Astrocyte of the hippocampus (primary cell): Measurements from ENCODE around the gene SGK2.
"Not testable (repeated sequence)": the region's sequence is repeated elsewhere in the genome, so short reads cannot be mapped to it uniquely, and the experiment has no call there.

Experiments used
- DNase-seq: peaks from one replicate; pipeline ENCODE4 v3.0.0; 2011; ENCODE audit warnings: low read depth, low spot score

SGK2 gene

DNA sequence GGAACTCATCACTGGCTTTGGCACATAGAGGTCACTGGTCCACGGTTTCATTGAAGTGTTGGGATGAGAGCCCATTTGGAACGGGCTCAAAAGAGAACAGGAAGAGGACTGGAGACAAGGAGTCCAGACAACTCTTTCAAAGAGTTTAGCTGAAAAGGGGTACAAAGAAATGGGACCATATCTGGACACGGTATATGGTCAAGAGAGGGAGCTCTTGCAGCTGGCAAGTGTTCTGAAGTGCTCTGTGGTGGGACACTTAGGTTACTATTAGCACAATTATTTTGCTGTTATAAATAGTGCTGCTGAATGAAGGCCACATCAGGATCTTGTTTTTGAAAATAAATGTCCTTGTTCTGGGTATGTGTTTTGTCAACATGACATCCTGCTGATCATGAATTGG is 4.6 kb downstream of the SGK2 start:
- no peak for DNase-seq

DNA sequence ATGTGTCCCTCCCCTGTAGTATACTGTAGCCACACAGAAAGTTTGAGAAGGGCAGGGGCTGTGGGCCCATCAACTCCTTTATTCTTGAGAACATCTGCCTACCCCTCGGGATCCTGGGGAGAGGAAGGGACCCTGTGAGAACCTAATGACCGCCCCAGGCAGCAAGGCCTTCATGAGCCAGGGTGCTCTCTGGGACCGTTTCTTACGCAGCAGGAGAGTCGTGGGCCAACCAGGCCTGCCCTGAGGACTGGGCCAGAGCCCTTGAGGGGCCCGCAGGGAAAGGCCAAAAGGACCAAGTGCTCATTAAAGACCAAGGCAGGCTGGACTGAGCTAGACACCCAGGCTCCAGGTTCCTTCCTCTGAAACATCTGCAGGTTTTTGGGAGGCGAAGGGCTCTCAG is 5.2 kb downstream of the SGK2 start:
- DNase-seq = no peak

DNA sequence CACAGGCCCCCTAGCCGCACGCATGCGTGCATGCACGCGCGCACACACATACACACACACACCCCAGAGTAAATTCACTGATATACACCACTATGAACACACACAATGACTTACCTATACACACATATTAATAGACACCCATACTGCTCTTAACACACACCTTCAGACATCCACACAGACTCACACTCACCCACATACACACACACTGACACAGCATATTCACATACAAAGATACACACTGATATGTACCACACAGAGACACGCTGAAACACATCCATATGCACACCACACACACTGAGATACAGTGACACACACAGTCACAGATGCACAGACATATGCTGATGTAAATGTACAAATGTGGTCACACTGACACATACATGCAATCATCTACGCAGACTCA is 5.6 kb downstream of the SGK2 start:
- DNase-seq = no peak

DNA sequence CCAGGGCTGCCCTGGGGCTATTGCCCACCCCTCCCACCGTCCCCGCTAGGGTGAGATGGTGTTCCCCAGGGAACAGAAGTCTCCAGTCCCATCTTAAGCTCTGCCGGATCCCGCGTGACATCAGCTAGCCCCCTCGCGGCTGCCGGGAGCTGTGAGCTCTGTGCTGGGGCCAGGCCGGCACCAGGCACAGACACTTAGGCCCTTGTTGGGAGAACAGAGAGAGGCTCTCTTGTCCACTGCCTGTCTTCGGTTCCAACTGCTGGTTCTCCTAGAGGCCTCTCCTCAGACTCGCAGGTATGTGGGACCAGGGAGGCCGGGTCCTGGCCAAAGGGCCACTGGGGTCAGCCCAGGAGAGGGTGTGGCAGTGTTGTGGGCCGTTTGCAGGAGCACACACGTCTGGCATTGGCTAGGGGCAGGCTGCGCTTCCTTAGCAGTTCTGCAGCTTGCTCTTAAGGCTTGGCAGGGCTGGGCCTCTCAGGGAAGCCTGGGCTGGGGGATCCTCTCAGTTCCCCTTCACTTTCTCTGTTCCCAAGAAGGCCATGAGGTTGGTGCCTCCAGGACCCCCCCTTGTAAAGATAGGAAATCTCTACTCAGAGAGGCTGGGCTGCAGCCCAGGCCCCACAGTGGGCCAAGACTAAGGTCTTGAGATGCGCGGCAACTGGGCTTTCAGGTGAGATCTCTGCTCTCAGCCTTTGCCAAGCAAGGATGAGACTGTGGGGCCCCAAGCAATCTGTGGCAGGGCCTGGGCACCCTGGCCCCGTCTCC is 6.3 kb downstream of the SGK2 start:
- DNase-seq = no peak

DNA sequence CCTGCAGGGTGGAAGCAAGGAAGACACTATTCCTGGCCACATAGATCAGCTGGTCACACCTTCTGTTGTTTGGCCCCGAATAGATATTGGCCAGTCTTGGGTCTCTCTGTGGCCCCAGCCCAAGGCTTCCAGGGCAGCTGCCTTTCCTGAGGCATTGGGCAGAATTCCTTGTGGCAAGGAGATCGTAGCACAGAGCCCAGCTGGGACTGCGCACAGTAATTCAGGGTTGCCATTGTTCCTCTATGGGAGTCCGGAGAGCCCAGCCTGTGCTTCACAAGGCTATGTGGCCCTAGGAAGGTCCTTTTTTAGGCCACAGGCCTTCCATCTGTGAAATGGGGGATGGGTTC is 6.9 kb downstream of the SGK2 start:
- no peak for DNase-seq

DNA sequence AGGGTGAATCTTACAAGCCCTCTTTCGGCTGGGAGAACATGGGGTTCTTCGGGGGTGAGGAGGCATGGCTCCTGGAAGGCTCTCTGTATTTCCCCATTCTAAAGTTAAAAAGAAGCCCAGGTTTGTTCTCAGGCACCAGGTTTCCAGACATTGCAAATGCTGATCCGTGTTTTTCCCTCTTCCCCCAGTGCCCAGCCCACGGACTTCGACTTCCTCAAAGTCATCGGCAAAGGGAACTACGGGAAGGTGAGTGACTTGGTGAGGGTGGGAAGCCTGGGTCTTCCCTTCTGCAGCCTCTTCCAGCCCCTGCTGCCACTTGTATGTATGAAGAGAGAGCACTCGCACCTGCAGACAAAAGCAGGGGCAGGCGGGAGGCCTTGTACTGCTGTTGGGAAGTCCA is 8.7 kb downstream of the SGK2 start:
- DNase-seq = no peak

DNA sequence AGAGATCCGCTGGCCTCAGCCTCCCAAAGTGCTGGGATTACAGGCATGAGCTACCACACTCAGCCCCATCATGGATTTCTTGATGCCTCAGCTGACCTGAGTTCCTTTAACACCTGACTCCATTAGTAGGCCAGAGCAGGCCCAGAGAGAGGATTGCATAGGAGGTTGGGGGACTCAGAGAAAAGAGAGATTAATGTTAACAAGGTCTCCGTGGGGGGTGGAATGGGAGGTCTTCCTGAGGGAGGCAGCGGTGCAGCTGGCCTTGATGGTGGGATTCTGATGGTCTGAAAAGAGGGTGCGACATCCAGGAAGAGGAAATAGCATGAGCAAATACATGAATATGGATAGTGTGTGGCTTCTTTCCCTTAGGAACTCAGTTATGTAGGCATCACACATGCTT is 9.9 kb downstream of the SGK2 start:
- DNase-seq = no peak

DNA sequence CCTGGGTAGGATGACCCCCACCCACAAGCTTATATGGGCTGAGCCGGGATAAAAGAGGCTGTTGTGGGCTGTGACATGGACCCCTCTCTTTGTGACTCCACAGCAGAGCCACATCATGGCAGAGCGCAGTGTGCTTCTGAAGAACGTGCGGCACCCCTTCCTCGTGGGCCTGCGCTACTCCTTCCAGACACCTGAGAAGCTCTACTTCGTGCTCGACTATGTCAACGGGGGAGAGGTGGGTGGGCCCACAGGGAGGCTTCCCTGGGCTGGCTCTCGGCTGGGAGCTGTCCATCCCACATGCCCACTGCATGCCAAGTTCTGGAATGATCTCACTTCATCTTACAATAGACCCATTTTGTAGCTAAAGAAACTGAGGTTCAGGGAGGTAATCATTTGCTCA is 10.5 kb downstream of the SGK2 start:
- DNase-seq = no peak

DNA sequence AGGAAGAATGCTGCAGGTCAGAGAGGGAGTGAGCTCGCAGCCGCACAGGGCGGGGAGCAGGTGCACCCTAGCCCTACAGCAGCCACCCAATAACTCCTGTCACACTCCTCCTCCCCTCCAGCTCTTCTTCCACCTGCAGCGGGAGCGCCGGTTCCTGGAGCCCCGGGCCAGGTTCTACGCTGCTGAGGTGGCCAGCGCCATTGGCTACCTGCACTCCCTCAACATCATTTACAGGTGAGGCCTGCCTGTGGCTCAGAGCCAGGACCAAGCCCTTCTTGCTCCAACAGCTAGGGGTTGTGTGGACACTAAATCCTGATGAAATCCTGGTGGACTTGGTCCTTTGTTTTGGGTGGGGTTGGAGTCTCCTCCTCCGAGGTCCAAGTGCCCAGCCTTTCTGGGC is 11.7 kb downstream of the SGK2 start:
- no peak for DNase-seq

DNA sequence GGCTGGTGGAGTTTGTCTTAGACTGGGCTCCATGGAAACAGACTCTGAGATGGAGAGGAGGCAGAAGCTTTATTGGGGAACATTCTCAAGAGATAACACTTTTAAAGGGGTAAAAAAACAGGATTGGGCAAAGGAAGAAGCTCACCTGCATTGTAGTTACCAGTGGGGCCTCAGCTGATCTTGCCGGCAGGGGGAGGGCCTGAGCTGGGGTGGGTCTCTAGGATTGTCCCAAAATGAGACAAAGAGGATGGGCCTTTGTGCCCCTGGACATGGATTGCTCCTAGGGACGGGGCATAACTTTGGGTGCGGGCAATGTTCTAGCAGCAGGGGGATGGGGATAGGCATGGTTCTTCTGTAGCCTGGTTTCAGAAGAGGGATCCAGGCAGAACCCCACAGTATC is 12.5 kb downstream of the SGK2 start:
- DNase-seq = no peak

DNA sequence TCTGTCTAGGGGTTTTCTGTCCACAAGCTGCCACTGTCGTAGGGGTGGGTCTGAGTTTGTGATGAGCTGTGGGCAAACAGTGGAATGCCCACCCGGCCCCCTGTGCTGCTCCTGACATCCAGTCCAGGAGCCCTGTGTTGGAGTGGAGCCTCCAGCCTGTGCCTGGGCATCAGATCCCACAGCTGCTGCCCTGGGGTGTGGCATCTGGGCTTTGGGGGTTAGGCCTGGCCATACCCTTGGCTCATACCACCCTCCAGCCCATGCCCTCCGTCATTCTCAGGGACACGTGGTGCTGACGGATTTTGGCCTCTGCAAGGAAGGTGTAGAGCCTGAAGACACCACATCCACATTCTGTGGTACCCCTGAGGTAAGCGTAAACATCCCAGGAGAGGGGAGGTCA is 12.9 kb downstream of the SGK2 start:
- no peak for DNase-seq

DNA sequence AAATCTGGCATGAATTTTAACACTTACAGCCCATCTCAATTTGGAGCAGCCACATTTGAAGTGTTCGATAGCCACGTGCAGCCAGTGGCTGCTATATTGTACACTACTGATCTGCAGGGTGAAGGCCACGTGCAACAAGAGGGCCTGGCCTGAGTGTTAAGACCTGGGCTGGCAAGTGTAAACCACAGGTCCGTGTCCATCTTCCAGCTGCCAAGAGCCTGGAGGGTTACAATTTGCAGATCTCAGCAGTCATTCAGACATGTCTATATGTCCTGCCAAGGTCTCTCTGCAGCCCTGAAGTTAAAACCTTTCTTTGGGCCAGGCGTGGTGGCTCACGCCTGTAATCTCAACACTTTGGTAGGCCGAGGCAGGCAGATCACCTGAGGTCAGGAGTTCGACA is 14.1 kb downstream of the SGK2 start:
- DNase-seq = no peak

DNA sequence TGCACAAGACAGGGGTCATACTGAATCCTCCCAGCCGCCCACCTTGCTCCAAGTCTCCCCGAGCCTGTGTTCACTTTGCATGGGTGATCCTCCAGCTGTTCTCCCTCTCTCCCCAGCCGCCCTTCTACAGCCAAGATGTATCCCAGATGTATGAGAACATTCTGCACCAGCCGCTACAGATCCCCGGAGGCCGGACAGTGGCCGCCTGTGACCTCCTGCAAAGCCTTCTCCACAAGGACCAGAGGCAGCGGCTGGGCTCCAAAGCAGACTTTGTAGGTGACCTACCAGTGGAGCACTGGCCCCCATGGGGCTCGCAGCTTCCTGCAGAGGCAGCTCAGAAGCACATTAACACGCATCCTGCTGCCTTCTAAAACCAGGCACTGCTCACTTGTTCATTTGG is 17.3 kb downstream of the SGK2 start:
- no peak for DNase-seq

DNA sequence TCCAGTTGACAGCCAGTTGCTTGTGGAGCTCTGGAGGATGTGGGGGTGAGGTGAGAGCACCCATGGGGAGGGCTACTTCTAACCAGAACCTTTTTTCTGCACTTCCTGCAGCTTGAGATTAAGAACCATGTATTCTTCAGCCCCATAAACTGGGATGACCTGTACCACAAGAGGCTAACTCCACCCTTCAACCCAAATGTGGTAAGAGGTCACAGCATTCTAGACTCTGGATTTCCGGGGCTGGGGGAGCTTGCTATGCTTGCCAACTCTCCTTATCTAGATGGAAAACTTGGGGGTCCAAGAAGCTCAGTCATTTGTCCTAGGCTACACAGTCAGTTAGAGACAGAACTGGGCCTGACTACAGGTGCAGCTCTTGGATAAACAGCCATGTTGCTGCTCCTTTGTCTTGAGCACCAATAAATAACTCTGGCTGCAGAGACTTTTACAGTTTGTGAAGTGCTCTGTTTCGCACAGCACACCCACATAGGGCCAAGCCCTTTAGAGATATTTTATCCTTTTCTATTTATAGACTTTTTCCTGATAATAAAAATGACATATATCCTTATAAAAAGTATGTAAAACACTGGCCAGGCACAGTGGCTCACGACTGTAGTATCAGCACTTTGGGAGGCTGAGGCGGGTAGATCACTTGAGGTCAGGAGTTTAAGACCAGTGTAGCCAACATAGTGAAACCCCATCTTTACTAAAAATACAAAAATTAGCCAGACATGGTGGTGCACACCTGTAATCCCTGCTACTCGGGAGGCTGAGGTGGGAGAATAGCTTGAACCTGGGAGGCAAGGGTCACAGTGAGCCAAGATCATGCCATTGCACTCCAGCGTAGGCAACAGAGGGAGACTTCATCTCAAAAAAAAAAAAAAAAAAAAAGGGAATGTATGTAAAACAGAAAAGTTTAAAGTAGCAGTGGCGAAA is 21.3 kb downstream of the SGK2 start:
- DNase-seq = no peak

DNA sequence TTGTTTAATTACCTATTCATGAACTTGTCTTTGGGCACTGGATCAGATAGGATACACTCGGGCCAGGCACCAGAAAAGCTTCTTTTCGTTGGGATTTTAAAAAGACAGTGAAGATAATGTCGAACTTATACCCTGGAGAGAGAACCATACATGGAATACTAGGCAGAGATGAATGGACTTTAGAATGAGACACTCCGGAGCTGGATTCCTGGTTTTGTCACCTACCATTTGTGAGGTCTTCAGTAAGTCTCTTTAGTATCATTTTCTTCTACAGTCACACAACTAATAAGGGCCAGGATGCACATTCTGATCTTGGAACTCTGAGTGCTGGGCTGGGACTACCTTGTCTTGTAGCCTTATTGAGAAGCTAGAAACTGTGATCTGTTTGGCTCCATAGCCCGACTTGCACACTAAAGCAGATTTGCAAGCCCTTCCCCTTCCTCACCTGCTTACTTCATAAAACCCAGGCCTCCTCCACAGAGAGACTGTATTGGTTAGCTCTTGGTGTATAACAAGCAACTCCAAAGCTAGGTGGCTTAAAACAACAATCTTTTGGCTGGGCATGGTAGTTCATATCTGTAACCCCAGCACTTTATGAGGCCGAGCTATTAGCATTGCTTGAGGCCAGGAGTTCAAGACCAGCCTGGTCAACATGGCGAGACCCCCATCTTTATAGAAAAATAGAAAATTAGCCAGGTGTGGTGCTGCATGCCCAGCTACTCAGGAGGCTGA is 24.5 kb downstream of the SGK2 start:
- DNase-seq = no peak

DNA sequence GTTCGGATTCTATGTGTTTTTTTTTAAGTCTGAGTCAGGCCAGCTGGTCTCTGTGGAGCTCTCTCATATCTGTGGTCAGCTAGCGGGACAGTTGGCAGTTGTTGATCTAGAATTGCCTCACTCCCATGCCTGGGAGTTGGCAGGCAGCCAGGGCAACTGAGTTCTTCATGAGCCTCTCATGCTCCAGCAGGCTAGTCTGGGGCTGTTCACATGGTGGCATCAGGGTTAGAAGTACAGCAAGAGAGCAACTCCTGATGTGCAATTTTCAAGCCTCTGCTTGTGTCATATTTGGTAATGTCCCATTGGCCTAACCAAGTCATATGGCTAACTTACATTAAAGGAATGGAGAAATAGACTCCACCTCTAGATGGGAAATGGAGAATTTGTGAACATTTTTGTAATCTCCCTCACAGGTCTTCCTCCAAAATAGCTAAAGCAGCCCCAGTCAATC is 25.2 kb downstream of the SGK2 start:
- peak; percentile 97 for DNase-seq

DNA sequence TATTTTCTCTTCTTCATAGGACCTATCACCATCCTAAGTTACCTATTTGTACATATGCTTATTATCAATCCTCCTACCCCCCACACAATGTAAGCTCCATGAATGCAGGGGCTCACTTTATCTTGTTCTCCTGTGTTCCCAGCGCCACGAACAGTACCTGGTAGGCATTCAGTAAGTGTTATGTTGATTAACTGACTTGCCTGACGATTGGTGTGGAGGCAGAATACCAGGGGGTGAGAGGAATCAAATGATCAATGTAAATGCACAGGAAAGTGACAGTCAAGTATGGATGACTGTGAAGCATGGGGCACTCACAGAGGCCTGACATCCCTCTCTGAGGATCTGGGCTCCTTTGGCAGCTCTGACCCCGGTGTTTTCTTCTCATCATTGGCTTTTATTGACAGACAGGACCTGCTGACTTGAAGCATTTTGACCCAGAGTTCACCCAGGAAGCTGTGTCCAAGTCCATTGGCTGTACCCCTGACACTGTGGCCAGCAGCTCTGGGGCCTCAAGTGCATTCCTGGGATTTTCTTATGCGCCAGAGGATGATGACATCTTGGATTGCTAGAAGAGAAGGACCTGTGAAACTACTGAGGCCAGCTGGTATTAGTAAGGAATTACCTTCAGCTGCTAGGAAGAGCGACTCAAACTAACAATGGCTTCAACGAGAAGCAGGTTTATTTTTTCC is 25.8 kb downstream of the SGK2 start:
- peak; percentile 76 for DNase-seq

DNA sequence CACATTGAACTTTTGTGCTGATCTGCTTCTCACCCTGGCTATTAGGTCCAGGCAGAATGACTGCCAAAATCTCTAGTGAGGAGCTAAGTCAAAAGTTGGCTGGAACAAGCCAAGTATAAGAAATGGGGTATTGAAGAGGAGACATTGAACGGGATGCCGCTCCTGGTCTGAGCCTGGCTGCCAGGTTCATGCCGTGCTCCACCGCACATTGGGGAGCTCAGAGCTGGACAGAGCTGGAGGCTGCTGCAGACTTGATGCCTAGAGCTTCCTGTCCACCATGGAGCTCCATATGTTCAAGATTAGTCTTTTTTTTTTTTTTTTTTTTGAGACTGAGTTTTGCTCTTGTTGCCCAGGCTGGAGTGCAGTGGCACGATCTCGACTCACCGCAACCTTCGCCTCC is 27.8 kb downstream of the SGK2 start:
- no peak for DNase-seq

DNA sequence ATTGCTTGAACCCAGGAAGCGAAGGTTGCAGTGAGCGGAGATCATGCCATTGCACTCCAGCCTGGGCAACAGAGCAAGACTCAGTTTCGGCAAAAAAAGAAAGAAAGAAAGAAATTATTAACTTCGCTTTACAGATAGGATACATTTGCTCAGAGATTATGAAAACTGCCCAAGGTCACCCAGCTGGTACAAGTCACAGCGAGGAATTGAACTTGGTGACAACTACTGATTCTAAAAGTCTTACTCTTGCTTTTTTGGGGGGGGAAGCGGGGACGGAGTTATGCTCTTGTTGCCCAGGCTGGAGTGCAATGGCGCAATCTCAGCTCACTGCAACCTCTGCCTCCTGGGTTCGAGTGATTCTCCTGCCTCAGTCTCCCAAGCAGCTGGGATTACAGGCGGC is 29.7 kb downstream of the SGK2 start:
- DNase-seq = not testable (repeated sequence)

DNA sequence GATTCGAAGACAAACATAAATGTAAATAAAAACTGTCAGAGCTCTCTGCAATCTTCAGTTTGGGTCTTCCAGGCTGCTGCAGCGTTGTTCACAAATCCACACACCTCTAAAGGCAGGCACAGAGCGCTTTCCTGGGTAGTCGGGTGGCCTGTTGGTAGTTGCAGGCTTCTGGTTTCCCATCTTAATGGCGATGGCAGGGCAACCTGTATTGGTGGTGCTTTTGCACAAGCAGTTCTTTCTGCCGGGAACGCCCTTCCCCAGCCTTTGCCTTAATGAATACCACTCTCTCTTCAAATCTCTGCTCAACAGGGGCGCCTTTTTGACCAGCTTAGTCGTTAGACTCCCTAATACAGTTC is 31.2 kb downstream of the SGK2 start:
- DNase-seq = no peak

DNA sequence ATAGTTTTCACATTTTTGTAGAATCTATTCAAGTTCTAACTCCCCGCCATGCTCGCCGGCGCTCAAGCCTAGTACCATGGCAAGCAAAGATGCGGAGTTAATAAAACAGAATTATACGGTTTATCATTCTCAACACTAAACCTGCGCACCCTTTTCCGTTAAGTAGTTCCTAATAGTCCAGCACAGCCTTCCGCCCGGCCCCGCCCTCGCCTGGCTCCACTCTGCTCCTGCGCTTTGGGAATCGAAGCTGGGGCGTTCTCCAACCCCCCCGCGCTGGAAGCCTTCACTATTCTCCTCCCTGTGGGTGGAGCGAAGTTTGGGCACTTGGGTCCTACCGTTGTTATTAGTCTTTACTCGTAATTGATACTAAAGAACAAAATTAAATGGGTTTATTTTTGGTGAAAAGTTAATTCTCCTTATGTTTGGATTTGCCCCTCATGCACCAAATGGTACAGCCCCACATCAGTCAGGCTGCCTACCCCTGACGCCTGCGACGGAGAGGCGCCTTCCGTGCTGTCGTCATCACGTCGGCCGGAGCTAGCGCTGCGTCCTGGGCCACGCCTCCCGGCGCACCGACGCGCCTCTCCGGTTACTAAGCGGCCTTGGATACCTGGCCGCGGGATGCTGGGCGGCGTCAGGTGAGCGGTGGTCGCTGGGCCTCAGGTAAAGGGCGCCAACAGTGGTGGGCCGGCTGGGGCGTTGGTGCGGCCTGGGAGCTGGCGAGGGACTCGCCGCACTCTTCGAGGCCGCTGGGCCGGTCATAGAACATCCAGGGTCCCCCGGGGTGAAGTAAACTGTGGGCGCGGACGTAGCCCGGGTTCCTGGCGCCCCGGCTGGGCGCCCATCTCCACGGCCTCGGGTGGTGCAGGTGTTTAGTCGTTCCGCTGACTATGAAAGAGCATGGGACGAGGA is 31.8 kb downstream of the SGK2 start, which contains the start of gene IFT52:
Gene IFT52 (plus strand): TSS at position 546 of the 912 bp plus-strand sequence. CDS start 3,762 bp downstream, outside the sequence.
- peak; percentile 97 for DNase-seq
